Osteocyte (in vitro differentiated cells): ENCODE measurements around the gene C19orf53. TPM values are rescaled to one million over a fixed set of nuclear protein-coding genes. Genes with fewer than 3 reads are reported as not detected.

Source experiments
- DNase-seq: peaks from one replicate; pipeline ENCODE4 v3.0.0; 2021; ENCODE audit warnings: mixed read lengths; ENCODE audit not compliant: unreplicated experiment; ENCODE audit errors: extremely low spot score
- H3K27ac Mint-ChIP-seq: one replicate; pipeline ENCODE4 v1.8.0; 2021; ENCODE audit warnings: mild to moderate bottlenecking, mixed read lengths; ENCODE audit not compliant: unreplicated experiment
- H3K27me3 Mint-ChIP-seq: one replicate; pipeline ENCODE4 v1.8.0; 2021; ENCODE audit warnings: mixed read lengths; ENCODE audit not compliant: unreplicated experiment
- H3K36me3 Mint-ChIP-seq: one replicate; pipeline ENCODE4 v1.8.0; 2021; ENCODE audit warnings: mixed read lengths; ENCODE audit not compliant: unreplicated experiment
- H3K4me1 Mint-ChIP-seq: one replicate; pipeline ENCODE4 v1.8.0; 2021; ENCODE audit warnings: mixed read lengths; ENCODE audit not compliant: unreplicated experiment
- H3K4me3 Mint-ChIP-seq: one replicate; pipeline ENCODE4 v1.8.0; 2021; ENCODE audit warnings: mild to moderate bottlenecking, moderate library complexity, mixed read lengths; ENCODE audit not compliant: unreplicated experiment
- H3K9me3 Mint-ChIP-seq: one replicate; pipeline ENCODE4 v1.8.0; 2021; ENCODE audit warnings: mixed read lengths; ENCODE audit not compliant: unreplicated experiment
- total RNA-seq: library from RNA; stranded (reverse); gene quantifications from 2 replicates; pipeline ENCODE4 v1.2.1, GENCODE V29; 2021
- TF ChIP-seq, protein P1 (sequence below): fragments of 200-600 bp; sonication (generic); IDR thresholded peaks from 2 replicates; pipeline ENCODE4 v1.5.0; 2021; ENCODE audit warnings: antibody characterized with exemption, mild to moderate bottlenecking, moderate library complexity

The C19orf53 gene
- total RNA-seq, 1 donor from 2014 or later: 86.6 TPM

DNA sequence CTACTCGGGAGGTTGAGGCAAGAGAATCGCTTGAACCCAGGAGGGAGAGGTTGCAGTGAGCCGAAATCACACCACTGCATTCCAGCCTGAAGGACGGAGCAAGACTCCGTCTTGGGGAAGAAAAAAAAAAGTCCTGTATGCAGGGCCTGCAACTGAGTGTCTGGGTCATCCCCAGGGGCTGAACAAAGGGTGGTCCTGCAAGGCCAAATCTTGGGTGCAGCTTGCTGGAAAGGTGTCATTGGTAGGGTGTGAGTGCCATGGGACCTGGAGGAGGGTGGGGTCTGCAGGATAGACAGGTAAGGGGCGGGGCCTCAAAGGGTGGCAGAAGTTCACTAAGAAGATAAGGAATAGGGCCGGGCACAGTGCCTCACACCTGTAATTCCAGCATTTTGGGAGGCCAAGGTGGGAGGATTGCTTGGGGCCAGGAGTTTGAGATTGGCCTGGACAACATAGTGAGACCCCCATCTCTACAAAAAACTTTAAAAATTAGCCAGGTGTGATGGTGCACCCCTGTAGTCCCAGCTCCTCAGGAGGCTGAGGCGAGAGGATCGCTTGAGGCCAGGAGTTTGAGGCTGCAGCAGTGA lies 52.5 kb downstream of the C19orf53 start:
- Mint-ChIP-seq H3K36me3 (peaks cover 35% of the 10 kb centered on the region), H3K9me3 (no peaks in the 10 kb centered on the region), H3K4me1 (peaks cover 13% of the 10 kb centered on the region), H3K4me3 (no peak overlapping the region), H3K27ac (no peak overlapping the region), H3K27me3 (no peaks in the 10 kb centered on the region)
- no peak for DNase-seq
- TF ChIP-seq, protein P1, sequence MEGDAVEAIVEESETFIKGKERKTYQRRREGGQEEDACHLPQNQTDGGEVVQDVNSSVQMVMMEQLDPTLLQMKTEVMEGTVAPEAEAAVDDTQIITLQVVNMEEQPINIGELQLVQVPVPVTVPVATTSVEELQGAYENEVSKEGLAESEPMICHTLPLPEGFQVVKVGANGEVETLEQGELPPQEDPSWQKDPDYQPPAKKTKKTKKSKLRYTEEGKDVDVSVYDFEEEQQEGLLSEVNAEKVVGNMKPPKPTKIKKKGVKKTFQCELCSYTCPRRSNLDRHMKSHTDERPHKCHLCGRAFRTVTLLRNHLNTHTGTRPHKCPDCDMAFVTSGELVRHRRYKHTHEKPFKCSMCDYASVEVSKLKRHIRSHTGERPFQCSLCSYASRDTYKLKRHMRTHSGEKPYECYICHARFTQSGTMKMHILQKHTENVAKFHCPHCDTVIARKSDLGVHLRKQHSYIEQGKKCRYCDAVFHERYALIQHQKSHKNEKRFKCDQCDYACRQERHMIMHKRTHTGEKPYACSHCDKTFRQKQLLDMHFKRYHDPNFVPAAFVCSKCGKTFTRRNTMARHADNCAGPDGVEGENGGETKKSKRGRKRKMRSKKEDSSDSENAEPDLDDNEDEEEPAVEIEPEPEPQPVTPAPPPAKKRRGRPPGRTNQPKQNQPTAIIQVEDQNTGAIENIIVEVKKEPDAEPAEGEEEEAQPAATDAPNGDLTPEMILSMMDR: no peak

DNA sequence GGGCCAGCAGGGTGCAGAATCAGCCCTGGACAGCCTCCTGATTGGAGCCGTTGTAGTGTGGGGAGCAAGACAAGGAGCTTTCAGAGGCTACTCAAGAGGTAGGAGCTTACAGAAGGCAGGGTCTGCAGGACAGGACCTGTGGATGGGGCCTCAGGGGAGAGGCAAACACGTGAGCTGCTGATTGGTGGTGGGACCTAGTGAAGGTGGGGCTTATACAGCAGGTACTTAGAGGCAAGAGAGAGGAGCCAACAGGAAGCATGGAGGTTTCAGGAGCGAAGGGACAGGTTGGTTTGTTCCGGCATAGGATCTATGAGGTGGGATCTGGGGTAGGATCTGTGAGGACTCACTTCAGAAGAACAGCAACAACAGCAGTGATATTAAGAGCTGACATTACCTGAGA lies 53.4 kb downstream of the C19orf53 start:
- Mint-ChIP-seq H3K27me3 (no peaks in the 10 kb centered on the region), H3K4me1 (peaks cover 12% of the 10 kb centered on the region), H3K27ac (peak overlapping the region; percentile 48), H3K9me3 (no peaks in the 10 kb centered on the region), H3K36me3 (peaks cover 37% of the 10 kb centered on the region), H3K4me3 (no peak overlapping the region)
- DNase-seq: no peak
- TF ChIP-seq, protein P1: no peak

Other genes starting within 250 kb of the C19orf53 start
- 18.6 and 22.5 TPM in 2 replicates for gene MRI1, start 9.9 kb upstream of the C19orf53 start, total RNA-seq
- 14.0 and 15.1 TPM in 2 replicates for gene ZSWIM4, start 21.0 kb downstream of the C19orf53 start, total RNA-seq
- 1.1 and 3.5 TPM in 2 replicates for gene NANOS3, start 102.7 kb downstream of the C19orf53 start, total RNA-seq
- gene BRME1, start 131.7 kb downstream of the C19orf53 start, total RNA-seq: 3.7 and 4.1 TPM in 2 replicates
- 44.3 and 51.3 TPM in 2 replicates for gene CC2D1A, start 131.7 kb downstream of the C19orf53 start, total RNA-seq
- 2.3 and 2.4 TPM in 2 replicates for gene PODNL1, start 164.0 kb downstream of the C19orf53 start, total RNA-seq
- 27.4 and 29.3 TPM in 2 replicates for gene DCAF15, start 178.1 kb downstream of the C19orf53 start, total RNA-seq
- 12.3 and 15.7 TPM in 2 replicates for gene RFX1, start 231.9 kb downstream of the C19orf53 start, total RNA-seq